ENCODE data around the gene CRELD2. TPM values are rescaled to one million over a fixed set of nuclear protein-coding genes. Genes with fewer than 3 reads are reported as not detected.

The CRELD2 gene
- total and polyA plus RNA-seq, 5 experiments from 2014 or later = 22.1 to 43.6 (median 35.8) TPM

DNA sequence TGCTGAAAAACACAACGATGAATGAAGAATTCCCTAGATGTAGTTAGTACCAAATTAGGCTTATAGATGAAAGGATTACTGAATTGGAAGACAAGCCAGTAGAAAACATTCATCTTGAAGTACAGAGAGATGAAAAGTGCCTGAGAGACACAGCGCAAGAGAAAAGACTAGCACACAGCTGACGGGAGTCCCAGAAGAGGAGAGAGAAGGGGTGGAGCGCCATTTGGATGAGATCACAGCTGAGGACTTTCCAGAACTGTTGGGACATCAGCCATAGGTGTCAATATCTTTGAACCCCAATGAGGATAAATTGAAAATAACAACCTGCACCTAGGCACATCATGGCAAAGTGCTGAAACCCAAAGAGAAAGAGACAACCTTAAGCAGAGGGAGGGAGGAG, 25.4 kb upstream of the CRELD2 start:
- H3K4me1 Mint-ChIP-seq = peaks cover 0 to 14% (median 11%) of the 10 kb centered on the region in 4 donors
- no peaks in the 10 kb centered on the region for H3K27me3 Mint-ChIP-seq
- ATAC-seq (no peak), DNase-seq (no peak)
- POLR2A ChIA-PET = interaction anchor here (1.1 to 1.2 kb wide), 2 partner anchors 35 to 104 kb away, joined by 3 to 7 read pairs; no protein-coding TSS in a partner anchor
- H3K9me3 Mint-ChIP-seq = peaks cover 0 to 19% (median 1%) of the 10 kb centered on the region in 9 donors
- no peak overlapping the region for H3K4me3 Mint-ChIP-seq
- H3K36me3 Mint-ChIP-seq = peaks cover 12 to 52% (median 50%) of the 10 kb centered on the region in 3 donors
- H3K27ac Mint-ChIP-seq = peak overlapping the region in 2 of 10 donors; percentile 3 to 61

DNA sequence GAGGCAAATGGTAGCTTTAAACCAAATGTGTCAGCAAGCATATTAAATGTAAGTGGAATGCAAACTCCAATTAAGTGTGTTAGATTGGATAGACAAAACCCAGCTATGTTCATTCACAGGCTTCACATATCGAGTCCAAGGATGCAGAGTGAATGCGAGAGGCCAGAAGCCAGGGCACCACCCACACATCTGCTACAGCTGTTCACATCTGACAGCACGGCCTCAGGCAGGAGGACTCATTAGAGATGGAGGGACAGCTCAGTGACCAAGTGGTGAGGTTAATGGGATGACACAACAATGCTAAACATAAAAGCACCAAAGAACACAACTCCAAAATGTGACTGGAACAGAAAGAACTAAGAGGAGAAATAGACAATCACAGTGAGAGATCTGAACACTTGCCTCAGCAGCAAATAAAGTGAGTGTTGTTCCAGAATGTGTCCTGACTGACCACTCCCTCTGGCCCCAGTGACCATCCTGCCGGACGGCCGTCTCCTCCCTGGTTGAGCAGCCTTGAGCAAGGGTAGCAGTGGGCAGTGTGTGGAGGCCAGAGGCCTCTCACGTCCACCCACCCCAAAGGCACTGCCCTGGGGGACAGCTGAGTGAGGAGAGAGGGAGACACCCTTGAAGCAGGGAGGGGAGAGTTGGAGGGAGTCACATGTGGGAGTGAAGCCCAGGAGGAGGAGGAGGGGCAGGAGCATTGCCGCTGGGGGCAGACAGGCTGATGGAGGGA, 23.9 kb upstream of the CRELD2 start:
- ATAC-seq (no peak), DNase-seq (no peak)
- H3K4me1 Mint-ChIP-seq = peaks cover 0 to 14% (median 11%) of the 10 kb centered on the region in 4 donors
- POLR2A ChIA-PET = no interaction called here
- peaks cover 0 to 19% (median 1%) of the 10 kb centered on the region in 9 donors for H3K9me3 Mint-ChIP-seq
- H3K4me3 Mint-ChIP-seq = no peak overlapping the region
- H3K27ac Mint-ChIP-seq = peak overlapping the region in 3 of 10 donors; percentile 19 to 49 (median 40)
- peaks cover 12 to 45% (median 36%) of the 10 kb centered on the region in 3 donors for H3K36me3 Mint-ChIP-seq
- H3K27me3 Mint-ChIP-seq = no peaks in the 10 kb centered on the region

DNA sequence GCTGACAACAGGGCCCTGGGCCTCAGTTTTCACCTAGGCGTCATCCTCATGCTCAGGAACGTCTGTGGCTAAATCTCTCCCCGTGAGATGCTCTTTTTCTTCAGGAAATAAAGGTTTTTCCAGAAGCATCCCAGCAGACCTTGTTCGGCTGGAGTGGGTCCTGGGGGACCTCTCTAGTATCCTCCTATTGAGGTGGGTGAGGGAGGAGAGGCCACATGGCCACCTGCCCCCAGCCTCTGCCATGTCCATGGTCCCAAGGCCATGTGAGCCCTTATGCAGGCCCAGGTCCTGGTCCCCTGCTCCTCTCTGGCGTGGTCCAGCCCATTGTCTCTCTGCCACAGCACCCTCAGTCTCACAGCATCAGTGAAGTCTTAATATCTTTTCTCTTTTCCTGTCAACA, 22.2 kb upstream of the CRELD2 start:
- ATAC-seq (no peak), DNase-seq (no peak)
- Mint-ChIP-seq H3K4me3 (no peak overlapping the region), H3K4me1 (peaks cover 0 to 14% (median 11%) of the 10 kb centered on the region in 4 donors), H3K36me3 (peaks cover 11 to 42% (median 25%) of the 10 kb centered on the region in 3 donors), H3K27me3 (no peaks in the 10 kb centered on the region), H3K27ac (peak overlapping the region in 1 of 10 donors; percentile 41), H3K9me3 (peaks cover 0 to 19% (median 1%) of the 10 kb centered on the region in 9 donors)
- POLR2A ChIA-PET = no interaction called here

DNA sequence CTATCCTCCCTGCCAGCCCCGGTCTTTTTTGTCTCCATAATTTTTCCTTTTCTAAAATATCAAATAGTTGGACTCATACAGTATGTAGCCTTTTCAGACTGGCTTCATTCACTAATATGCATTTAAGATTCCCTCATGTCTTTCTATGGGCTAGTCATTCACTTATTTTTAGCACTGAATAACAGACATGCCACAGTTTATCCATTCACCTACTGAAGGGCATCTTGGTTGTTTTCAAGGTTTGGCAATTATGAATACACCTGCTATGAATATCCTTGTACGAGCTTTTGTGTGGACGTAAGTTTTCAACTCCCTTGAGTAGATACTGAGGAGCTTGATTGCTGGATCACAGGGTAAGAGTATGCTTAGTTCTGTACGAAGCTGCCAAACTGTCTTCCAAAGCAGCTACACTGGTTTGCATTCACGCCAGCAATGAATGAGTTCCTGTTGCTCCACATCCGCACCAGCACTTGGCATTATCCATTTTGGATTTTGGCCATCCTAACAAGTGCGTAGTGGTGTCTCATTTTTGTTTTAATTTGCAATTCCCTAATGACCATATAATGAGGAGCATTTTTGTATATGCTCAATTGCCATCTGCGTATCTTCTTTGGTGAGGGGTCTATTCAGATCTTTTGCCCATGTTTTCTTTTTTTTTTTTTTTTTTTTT, 21.3 kb upstream of the CRELD2 start:
- Mint-ChIP-seq H3K4me1 (peaks cover 0 to 14% (median 11%) of the 10 kb centered on the region in 4 donors), H3K27ac (peak overlapping the region in 1 of 10 donors; percentile 16), H3K9me3 (peaks cover 0 to 19% (median 0%) of the 10 kb centered on the region in 9 donors), H3K36me3 (peaks cover 7 to 46% (median 24%) of the 10 kb centered on the region in 3 donors), H3K4me3 (no peak overlapping the region), H3K27me3 (no peaks in the 10 kb centered on the region)
- POLR2A ChIA-PET = no interaction called here
- ATAC-seq = no peak
- DNase-seq = no peak

DNA sequence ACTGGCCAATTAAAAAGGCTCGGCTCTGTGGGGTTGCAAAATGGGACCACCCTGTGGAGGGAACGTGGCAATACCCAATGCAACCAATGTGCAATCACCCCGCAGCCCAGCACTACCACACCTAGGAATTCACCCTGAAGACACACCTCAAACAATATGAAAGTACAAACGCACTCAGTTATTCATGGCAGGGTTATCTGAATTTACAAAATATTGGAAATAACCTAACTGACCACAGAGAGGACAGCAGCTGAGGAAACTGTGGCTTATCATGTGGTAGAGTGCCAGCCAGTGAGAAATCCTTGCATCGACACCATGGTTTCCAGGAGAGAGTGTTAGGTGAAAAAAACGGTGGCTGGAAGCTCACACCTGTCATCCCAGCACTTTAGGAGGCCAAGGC, 18.9 kb upstream of the CRELD2 start:
- POLR2A ChIA-PET = no interaction called here
- H3K4me1 Mint-ChIP-seq = peaks cover 0 to 9% (median 7%) of the 10 kb centered on the region in 4 donors
- H3K36me3 Mint-ChIP-seq = peaks cover 0 to 50% (median 11%) of the 10 kb centered on the region in 3 donors

DNA sequence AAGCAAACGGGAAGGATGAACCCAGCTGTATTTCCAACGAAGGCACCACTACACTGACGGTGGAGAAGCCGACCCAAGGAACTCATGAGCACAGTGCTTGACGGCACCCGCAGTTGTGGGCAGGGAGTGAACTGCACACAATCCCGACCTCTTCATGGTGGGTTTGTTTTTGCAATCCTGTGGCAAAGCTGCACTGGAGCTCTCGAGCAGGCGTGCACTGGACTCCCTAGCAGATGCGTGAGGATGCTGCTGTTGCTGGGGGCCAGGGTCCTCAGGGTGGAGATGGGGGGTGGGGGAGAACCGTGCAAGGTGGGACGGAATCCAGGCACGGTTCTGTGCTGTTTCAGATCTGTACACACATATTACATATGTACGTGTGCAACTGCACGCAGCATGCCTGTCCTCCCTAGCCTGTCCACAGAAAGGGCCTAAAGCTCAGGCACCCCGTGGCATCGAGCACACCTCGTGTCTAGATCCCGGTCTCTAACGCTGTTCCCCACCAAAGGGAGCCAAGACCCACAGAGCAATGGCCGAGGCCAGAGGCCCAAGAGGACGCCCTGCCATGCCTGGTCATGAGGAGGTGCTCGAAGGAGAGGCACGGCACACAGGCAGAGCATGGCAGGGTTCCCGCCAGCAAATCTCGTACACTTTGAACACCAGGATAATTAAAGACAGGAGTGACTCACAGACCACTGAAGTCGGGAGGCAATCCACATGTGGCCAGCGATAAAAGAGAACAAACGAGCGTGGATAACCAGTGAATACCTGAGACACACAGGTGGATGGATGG, 17.8 kb upstream of the CRELD2 start:
- POLR2A ChIA-PET = no interaction called here
- peaks cover 0 to 50% (median 11%) of the 10 kb centered on the region in 3 donors for H3K36me3 Mint-ChIP-seq
- H3K27me3 Mint-ChIP-seq = no peaks in the 10 kb centered on the region
- peaks cover 0 to 8% (median 5%) of the 10 kb centered on the region in 4 donors for H3K4me1 Mint-ChIP-seq
- H3K9me3 Mint-ChIP-seq = no peaks in the 10 kb centered on the region
- no peak for DNase-seq
- peak overlapping the region in 4 of 10 donors; percentile 52 to 80 (median 66) for H3K27ac Mint-ChIP-seq
- no peak for ATAC-seq
- no peak overlapping the region for H3K4me3 Mint-ChIP-seq

More for the DNA sequence above, 18.9 kb upstream of the CRELD2 start:
- DNase-seq = no peak
- Mint-ChIP-seq H3K9me3 (peaks cover 0 to 4% (median 0%) of the 10 kb centered on the region in 9 donors), H3K4me3 (no peak overlapping the region), H3K27me3 (no peaks in the 10 kb centered on the region), H3K27ac (peak overlapping the region in 3 of 10 donors; percentile 7 to 77 (median 15))
- ATAC-seq = no peak

DNA sequence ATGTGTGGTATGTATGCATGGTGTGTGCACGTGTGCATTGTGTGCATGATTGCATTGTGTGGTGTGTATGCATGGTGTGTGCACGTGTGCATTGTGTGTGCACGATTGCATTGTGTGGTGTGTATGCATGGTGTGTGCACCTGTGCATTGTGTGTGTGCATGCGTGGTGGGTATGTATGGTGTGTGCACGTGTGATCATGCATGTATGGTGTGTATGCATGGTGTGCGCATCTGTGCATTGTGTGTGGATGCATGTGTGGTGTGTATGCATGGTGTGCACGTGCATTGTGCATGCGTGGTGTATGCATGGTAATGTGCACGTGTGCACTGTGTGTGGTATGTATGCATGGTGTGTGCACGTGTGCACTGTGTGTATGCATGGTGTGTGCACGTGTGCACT, 17.0 kb upstream of the CRELD2 start:
- Mint-ChIP-seq H3K4me3 (no peak overlapping the region), H3K4me1 (peaks cover 0 to 9% (median 5%) of the 10 kb centered on the region in 4 donors), H3K27me3 (no peaks in the 10 kb centered on the region), H3K27ac (no peak overlapping the region), H3K36me3 (peaks cover 0 to 50% (median 11%) of the 10 kb centered on the region in 3 donors), H3K9me3 (no peaks in the 10 kb centered on the region)
- POLR2A ChIA-PET = no interaction called here
- DNase-seq (no peak), ATAC-seq (no peak)

DNA sequence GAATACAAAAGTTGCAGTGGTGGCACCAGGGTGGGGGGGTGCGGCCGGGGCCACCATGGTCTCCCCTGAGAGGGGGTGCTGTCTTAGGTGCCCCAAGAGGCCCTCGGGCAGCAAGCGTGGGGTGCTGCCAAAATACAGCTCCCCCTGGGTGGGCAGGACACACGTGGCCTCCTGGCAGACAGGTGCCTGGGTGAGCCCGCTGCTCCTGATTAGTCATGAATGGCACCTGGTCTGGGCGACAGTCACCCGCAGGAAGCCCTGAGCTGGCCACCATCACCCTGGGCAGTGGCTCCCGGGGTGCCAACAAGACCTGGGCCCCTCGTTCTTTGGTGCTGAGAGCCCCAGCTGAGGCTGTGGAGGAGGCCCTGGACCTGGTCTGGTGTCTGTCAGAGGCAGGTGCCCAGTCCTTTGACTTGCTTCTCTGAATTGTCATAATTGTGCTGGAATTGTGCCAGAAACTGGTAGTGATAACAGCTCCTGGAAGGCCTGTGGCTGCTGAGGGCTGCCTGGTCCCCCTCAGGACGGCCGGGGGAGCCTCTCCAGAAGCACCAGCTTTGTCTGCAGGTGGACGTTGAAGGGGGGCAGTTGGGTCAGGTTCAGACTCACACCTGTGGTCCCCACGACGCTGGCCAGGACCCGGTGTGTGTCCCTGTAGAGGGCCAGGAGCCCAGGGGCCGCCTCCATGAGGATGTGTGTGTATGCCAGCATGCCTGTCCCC, 15.0 kb upstream of the CRELD2 start:
- no peaks in the 10 kb centered on the region for H3K27me3 Mint-ChIP-seq
- H3K4me3 Mint-ChIP-seq = no peak overlapping the region
- no peak overlapping the region for H3K27ac Mint-ChIP-seq
- POLR2A ChIA-PET = no interaction called here
- H3K4me1 Mint-ChIP-seq = peaks cover 0 to 16% (median 12%) of the 10 kb centered on the region in 4 donors
- H3K36me3 Mint-ChIP-seq = peaks cover 0 to 55% (median 14%) of the 10 kb centered on the region in 3 donors
- DNase-seq = no peak
- no peaks in the 10 kb centered on the region for H3K9me3 Mint-ChIP-seq
- ATAC-seq = no peak

DNA sequence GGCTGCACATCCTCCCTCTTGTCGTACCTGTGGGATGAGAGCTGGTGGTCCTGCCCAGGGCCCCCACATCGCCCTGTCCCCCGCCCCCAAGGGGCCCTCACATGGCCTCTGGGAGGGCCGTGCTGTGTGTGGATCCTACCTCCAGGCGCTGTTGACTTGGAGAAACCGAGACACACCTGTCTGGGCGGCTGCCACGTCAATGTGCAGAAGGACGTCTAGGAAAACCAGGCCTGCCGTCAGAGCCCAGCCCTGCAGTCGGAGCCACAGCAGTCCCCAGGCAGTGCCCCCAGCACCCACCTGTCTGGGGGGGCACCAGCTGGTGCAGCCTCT, 14.4 kb upstream of the CRELD2 start:
- no peak overlapping the region for H3K4me3 Mint-ChIP-seq
- no peaks in the 10 kb centered on the region for H3K27me3 Mint-ChIP-seq
- H3K9me3 Mint-ChIP-seq = no peaks in the 10 kb centered on the region
- ATAC-seq (no peak), DNase-seq (no peak)
- H3K36me3 Mint-ChIP-seq = peaks cover 0 to 57% (median 14%) of the 10 kb centered on the region in 3 donors
- H3K27ac Mint-ChIP-seq = peak overlapping the region in 1 of 10 donors; percentile 51
- POLR2A ChIA-PET = no interaction called here
- peaks cover 0 to 16% (median 12%) of the 10 kb centered on the region in 4 donors for H3K4me1 Mint-ChIP-seq

DNA sequence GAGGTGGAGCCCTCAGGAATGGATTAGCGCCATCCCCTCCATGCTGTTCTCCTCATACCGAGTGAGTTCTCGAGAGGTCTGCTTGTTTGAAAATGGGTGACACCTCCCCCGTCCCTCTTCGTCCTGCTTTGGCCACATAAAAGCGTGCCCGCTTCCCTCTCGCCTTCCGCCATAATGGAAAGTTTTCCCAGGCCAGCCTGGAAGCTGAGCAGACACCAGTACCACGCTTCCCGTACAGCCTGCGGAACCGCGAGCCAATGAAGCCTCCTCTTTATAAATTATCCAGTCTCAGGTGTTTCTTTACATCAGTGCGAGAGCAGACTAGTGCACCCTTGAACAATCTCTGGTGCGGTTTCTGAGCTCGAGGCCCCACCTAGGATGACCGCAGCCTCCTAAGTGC, 13.0 kb upstream of the CRELD2 start:
- Mint-ChIP-seq H3K27me3 (no peaks in the 10 kb centered on the region), H3K27ac (peak overlapping the region in 6 of 10 donors; percentile 7 to 87 (median 65)), H3K4me1 (peaks cover 0 to 14% (median 12%) of the 10 kb centered on the region in 4 donors), H3K36me3 (peaks cover 0 to 59% (median 14%) of the 10 kb centered on the region in 3 donors), H3K9me3 (no peaks in the 10 kb centered on the region), H3K4me3 (no peak overlapping the region)
- ATAC-seq (no peak), DNase-seq (no peak)
- POLR2A ChIA-PET = no interaction called here

DNA sequence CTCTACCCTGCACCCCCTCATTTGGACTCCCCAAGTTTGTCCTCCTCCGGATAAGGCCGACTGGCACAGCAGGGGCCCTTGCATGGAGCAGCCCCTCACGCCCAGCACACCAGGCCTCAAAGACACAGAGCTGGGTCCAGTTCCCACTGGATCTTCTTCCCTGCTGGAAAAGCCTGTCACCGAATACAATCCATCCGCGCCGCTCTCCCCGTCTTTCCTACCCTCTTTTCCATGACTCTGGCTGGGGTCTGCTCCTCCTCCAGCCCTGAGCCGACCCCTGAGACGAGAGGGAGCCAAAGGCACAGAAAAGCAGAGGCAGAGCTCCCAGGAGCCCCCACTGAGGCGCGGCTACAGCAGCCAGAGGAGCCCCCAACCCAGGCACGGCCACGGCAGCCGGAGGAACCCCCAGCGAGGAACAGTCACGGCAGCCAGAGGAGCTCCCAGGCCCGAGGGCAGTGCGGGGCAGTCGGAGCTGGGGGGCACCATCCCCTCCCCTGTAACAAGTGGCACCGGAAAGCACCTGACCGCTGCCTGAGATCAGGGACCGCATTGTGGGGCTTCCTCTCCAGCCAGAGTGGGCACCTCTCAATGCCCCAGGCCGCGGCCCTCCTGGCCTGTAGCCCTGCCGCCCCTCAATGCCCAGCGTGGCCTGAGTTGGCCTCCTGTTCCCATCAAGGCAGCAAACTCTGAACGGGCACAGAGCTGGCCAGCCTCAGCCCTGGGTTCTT, 12.2 kb upstream of the CRELD2 start:
- H3K27ac Mint-ChIP-seq = peak overlapping the region in 4 of 10 donors; percentile 65 to 87 (median 70)
- ATAC-seq (no peak), DNase-seq (no peak)
- POLR2A ChIA-PET = no interaction called here
- no peaks in the 10 kb centered on the region for H3K27me3 Mint-ChIP-seq
- peaks cover 0 to 16% (median 12%) of the 10 kb centered on the region in 4 donors for H3K4me1 Mint-ChIP-seq
- no peaks in the 10 kb centered on the region for H3K9me3 Mint-ChIP-seq
- peaks cover 0 to 58% (median 9%) of the 10 kb centered on the region in 3 donors for H3K36me3 Mint-ChIP-seq
- H3K4me3 Mint-ChIP-seq = no peak overlapping the region

Data from naive thymus-derived CD8-positive, alpha-beta T cell (primary cell).